Thyroid gland (tissue), 4 donors: ENCODE results near the gene RASD1.

Experiments used
- POLR2A ChIP-seq, 2 donors: fragments of 450-650 bp; IDR thresholded peaks; one replicate each; pipeline ENCODE4 v1.6.1; 2017; ENCODE audit warnings: antibody characterized with exemption in 2 of 2, mild to moderate bottlenecking in 2 of 2, moderate library complexity in 1 of 2
- TF ChIP-seq, protein P1 (sequence below), 6 experiments: fragments of 200-600 bp in 3 of 6; fragments of 450-650 bp in 3 of 6; sonication (generic) in 3 of 6; IDR thresholded peaks; one replicate each; pipeline ENCODE4 v1.5.1; 2016 to 2019; ENCODE audit warnings: antibody characterized with exemption in 6 of 6, mild to moderate bottlenecking in 2 of 6, inconsistent platforms in 1 of 6, moderate library complexity in 1 of 6

DNA sequence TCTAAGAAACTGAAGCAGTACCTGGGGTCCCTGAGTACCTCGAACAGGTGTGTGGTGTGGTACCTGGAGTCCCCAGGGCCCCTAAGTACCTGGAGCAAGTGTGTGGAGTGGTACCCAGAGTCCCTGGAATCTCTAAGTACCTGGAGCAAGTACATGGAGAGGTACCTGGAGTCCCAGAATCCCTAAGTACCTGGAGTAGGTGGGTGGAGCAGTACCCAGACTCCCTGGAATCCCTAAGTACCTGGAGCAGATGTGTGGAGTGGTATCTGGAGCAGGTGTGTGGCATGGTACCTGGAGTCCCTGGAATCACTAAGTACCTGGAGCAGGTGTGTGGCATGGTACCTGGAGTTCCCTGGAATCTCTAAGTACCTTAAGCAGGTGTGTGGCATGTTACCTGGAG, 41.9 kb downstream of the RASD1 start:
- TF ChIP-seq, protein P1, sequence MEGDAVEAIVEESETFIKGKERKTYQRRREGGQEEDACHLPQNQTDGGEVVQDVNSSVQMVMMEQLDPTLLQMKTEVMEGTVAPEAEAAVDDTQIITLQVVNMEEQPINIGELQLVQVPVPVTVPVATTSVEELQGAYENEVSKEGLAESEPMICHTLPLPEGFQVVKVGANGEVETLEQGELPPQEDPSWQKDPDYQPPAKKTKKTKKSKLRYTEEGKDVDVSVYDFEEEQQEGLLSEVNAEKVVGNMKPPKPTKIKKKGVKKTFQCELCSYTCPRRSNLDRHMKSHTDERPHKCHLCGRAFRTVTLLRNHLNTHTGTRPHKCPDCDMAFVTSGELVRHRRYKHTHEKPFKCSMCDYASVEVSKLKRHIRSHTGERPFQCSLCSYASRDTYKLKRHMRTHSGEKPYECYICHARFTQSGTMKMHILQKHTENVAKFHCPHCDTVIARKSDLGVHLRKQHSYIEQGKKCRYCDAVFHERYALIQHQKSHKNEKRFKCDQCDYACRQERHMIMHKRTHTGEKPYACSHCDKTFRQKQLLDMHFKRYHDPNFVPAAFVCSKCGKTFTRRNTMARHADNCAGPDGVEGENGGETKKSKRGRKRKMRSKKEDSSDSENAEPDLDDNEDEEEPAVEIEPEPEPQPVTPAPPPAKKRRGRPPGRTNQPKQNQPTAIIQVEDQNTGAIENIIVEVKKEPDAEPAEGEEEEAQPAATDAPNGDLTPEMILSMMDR (IDR thresholded peaks at IDR 0.05) = no peak
- no peak for TF ChIP-seq POLR2A (IDR thresholded peaks at IDR 0.05)
